Measurements from ENCODE around the gene ANKS1B. TPM values are rescaled to one million over a fixed set of nuclear protein-coding genes. Genes with fewer than 3 reads are reported as not detected.

Gene ANKS1B
- total RNA-seq, 1 experiment from 2014 or later, result 0.61 TPM

DNA sequence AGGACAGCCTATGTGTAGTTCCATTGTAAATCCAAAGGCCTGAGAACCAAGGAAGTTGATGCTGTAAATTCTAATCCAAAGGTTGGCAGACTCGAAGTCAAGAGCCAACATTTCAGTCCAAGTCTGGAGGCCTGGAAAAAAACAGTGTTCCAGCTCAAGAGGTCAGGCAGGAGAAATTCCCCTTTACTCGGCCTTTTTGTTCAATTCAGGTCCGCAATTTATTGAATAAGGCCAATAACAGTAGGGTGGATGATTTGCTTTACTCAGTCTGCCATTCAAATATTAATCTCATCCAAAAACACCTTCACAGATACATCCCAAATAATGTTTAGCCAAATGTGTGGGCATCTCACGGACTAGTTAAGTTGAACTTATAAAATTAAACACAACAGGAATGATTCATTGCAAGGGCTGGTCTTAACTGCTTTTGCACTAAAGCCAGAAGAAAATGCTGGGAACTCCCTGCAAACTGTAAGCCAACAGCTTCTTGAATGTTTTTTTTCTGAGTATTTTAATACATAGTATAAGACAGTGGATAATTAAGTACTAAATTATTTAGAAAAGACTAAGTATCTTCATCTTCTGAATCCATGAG lies 534.6 kb downstream of the ANKS1B start:
- BruUV-seq (replicated peaks), result no TSS peak
- H3K4me3 Mint-ChIP-seq (ENCODE audit: unreplicated experiment), result no peak overlapping the region

DNA sequence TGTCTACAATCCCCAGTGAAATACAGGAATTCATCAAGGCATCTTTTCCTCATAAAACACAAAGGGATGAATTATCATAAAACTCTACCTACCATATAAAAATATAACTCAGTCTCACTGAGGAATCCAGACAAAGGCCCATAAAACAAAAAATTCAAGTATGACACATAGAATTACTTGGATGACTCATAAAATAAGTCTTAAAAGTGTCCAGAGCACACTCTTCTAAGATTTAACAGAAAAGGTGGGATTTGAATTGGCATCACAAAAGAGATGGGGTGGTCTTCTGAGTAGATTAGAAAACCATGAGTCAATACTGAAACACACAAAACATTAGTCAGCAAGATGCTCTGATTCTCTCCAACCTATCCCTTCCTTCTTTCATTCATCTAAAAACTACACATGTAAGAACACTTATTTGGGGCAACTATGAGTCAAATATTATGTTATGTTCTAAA lies 539.8 kb downstream of the ANKS1B start:
- Mint-ChIP-seq H3K27ac (ENCODE audit: unreplicated experiment) (no peak overlapping the region), H3K27me3 (ENCODE audit: insufficient read depth, unreplicated experiment) (no peaks in the 10 kb centered on the region), H3K4me1 (ENCODE audit: low read depth, unreplicated experiment) (no peaks in the 10 kb centered on the region), H3K36me3 (ENCODE audit: insufficient read depth, unreplicated experiment) (no peaks in the 10 kb centered on the region), H3K4me3 (ENCODE audit: unreplicated experiment) (no peak overlapping the region), H3K9me3 (ENCODE audit: unreplicated experiment) (no peaks in the 10 kb centered on the region)
- intact Hi-C loops (cut with micrococcal nuclease; ENCODE audit: unreplicated experiment), result no loop called here
- Histone ChIP-seq H3K36me3 (ENCODE audit: control insufficient read depth, insufficient read depth, low read length) (no peaks in the 10 kb centered on the region), H3K27me3 (replicated peaks; ENCODE audit: control insufficient read depth, insufficient read depth, low read length) (no peaks in the 10 kb centered on the region), H3K9me3 (no peaks in the 10 kb centered on the region), H3K4me3 (ENCODE audit: low read depth, low read length) (no peak overlapping the region), H3K4me1 (no peaks in the 10 kb centered on the region)
- no peak for TF ChIP-seq CTCF (IDR thresholded peaks at IDR 0.05; ENCODE audit: insufficient read depth in 1 of 2, low read depth in 1 of 2, low read length in 1 of 2, severe bottlenecking in 1 of 2, unreplicated experiment in 1 of 2)
- ChIA-PET CTCF (no interaction called here), POLR2A (no interaction called here)
- no peak for DNase-seq
- no TSS peak for BruUV-seq (replicated peaks)

More for the DNA sequence above, 534.6 kb downstream of the ANKS1B start:
- no peak overlapping the region for H3K27ac Mint-ChIP-seq (ENCODE audit: unreplicated experiment)
- DNase-seq, result no peak
- peaks cover 2% of the 10 kb centered on the region for H3K27me3 Mint-ChIP-seq (ENCODE audit: insufficient read depth, unreplicated experiment)
- H3K9me3 Mint-ChIP-seq (ENCODE audit: unreplicated experiment), result no peaks in the 10 kb centered on the region
- no peak for TF ChIP-seq CTCF (IDR thresholded peaks at IDR 0.05; ENCODE audit: insufficient read depth in 1 of 2, low read depth in 1 of 2, low read length in 1 of 2, severe bottlenecking in 1 of 2, unreplicated experiment in 1 of 2)
- H3K4me1 Mint-ChIP-seq (ENCODE audit: low read depth, unreplicated experiment), result no peaks in the 10 kb centered on the region
- POLR2A ChIA-PET, result no interaction called here
- Histone ChIP-seq H3K4me1 (no peaks in the 10 kb centered on the region), H3K36me3 (ENCODE audit: control insufficient read depth, insufficient read depth, low read length) (no peaks in the 10 kb centered on the region), H3K4me3 (ENCODE audit: low read depth, low read length) (no peak overlapping the region), H3K9me3 (no peaks in the 10 kb centered on the region), H3K27me3 (replicated peaks; ENCODE audit: control insufficient read depth, insufficient read depth, low read length) (no peaks in the 10 kb centered on the region)
- CTCF ChIA-PET, result no interaction called here
- H3K36me3 Mint-ChIP-seq (ENCODE audit: insufficient read depth, unreplicated experiment), result no peaks in the 10 kb centered on the region
- intact Hi-C loops (cut with micrococcal nuclease; ENCODE audit: unreplicated experiment), result no loop called here

DNA sequence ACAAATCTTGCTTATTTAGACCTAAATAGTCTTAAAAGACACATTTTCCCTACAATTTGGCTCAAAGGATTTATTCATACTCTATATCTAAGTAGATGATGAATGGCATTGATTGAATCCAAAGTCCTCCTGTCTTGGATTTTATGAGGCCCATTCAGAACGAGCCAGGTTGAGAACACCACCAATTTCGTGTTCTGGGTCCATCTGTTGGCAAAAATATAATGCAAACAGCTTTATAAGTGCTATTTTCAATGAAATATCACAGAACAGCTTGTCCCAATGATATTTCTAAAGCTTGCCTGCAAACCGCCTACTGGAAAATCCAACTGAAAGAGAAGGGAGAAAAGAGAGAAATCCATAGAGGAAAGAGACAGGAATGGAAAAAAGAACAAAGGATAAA lies 542.0 kb downstream of the ANKS1B start:
- intact Hi-C loops (cut with micrococcal nuclease; ENCODE audit: unreplicated experiment), result no loop called here
- no peaks in the 10 kb centered on the region for H3K27me3 Mint-ChIP-seq (ENCODE audit: insufficient read depth, unreplicated experiment)
- H3K9me3 ChIP-seq, result no peaks in the 10 kb centered on the region
- no TSS peak for BruUV-seq (replicated peaks)
- no peak overlapping the region for H3K27ac Mint-ChIP-seq (ENCODE audit: unreplicated experiment)
- no peaks in the 10 kb centered on the region for H3K9me3 Mint-ChIP-seq (ENCODE audit: unreplicated experiment)
- no peaks in the 10 kb centered on the region for H3K36me3 ChIP-seq (ENCODE audit: control insufficient read depth, insufficient read depth, low read length)
- DNase-seq, result no peak
- ChIA-PET POLR2A (no interaction called here), CTCF (no interaction called here)
- H3K4me1 ChIP-seq, result no peaks in the 10 kb centered on the region
- H3K4me3 ChIP-seq (ENCODE audit: low read depth, low read length), result no peak overlapping the region
- no peak overlapping the region for H3K4me3 Mint-ChIP-seq (ENCODE audit: unreplicated experiment)
- H3K4me1 Mint-ChIP-seq (ENCODE audit: low read depth, unreplicated experiment), result no peaks in the 10 kb centered on the region
- H3K27me3 ChIP-seq (replicated peaks; ENCODE audit: control insufficient read depth, insufficient read depth, low read length), result no peaks in the 10 kb centered on the region
- no peaks in the 10 kb centered on the region for H3K36me3 Mint-ChIP-seq (ENCODE audit: insufficient read depth, unreplicated experiment)
- no peak for TF ChIP-seq CTCF (IDR thresholded peaks at IDR 0.05; ENCODE audit: insufficient read depth in 1 of 2, low read depth in 1 of 2, low read length in 1 of 2, severe bottlenecking in 1 of 2, unreplicated experiment in 1 of 2)

Data from Caco-2 (cell line).